ENCODE measurements around the gene LDB2.

DNA sequence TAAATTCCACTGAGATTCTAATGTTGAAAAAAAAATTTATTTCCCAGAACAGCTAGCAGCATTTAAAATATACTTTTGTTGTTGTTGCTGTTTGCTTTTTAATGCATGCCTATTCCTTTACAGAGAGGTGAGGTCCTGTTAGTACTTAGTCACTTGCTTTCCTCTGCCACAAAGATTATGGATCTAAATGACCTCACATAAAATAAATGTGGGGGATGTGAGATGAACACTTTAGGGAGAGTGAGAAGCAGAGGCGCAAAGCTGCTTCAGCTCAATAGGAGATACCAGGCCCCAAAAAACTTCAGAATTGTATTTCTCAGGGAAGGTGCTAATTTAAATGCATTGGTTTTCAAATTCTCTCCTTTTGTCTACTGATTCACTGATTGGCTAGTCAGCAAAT, 4.0 kb downstream of the LDB2 start:
- TF ChIP-seq POLR2A (IDR thresholded peaks at IDR 0.05) = no peak
- TF ChIP-seq, protein P1, sequence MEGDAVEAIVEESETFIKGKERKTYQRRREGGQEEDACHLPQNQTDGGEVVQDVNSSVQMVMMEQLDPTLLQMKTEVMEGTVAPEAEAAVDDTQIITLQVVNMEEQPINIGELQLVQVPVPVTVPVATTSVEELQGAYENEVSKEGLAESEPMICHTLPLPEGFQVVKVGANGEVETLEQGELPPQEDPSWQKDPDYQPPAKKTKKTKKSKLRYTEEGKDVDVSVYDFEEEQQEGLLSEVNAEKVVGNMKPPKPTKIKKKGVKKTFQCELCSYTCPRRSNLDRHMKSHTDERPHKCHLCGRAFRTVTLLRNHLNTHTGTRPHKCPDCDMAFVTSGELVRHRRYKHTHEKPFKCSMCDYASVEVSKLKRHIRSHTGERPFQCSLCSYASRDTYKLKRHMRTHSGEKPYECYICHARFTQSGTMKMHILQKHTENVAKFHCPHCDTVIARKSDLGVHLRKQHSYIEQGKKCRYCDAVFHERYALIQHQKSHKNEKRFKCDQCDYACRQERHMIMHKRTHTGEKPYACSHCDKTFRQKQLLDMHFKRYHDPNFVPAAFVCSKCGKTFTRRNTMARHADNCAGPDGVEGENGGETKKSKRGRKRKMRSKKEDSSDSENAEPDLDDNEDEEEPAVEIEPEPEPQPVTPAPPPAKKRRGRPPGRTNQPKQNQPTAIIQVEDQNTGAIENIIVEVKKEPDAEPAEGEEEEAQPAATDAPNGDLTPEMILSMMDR (IDR thresholded peaks at IDR 0.05) = no peak

All from tibial nerve (tissue), 3 donors.